HCT116 (cell line): ENCODE data around the gene PYGO1. TPM values are rescaled to one million over a fixed set of nuclear protein-coding genes. Genes with fewer than 3 reads are reported as not detected.

Experiments used
- ATAC-seq: fragments of 200-7000 bp; cut with Tn5 transposase; 2 replicates; pipeline ENCODE4 v1.9.1; 2020; ENCODE audit warnings: mild to moderate bottlenecking, moderate library complexity
- BruUV-seq: library from RNA; stranded (reverse); fragments of 400-500 nt; replicated peaks from 2 replicates; lab custom pipeline; 2021; lab: Mats Ljungman, UMichigan
- CTCF ChIA-PET: fragments of 300-600 bp; sonication (Branson Sonifier 250); formaldehyde crosslinking; loops from one replicate; lab custom pipeline; 2021; ENCODE audit warnings: antibody characterized with exemption; lab: Charles Lee
- POLR2A ChIA-PET: fragments of 300-600, 350-600 bp; sonication (Branson Sonifier 250); formaldehyde crosslinking; loops from one replicate; lab custom pipeline; 2021; ENCODE audit warnings: antibody characterized with exemption; lab: Charles Lee
- RAD21 ChIA-PET, 2 experiments: fragments of 300-600 bp; sonication (Branson Sonifier 250); formaldehyde crosslinking; loops; one replicate each; lab custom pipeline; 2023; ENCODE audit warnings: low total read pairs in 2 of 2; ENCODE audit not compliant: uncharacterized antibody in 2 of 2, unreplicated experiment in 2 of 2, low non-redundant PET in 1 of 2; lab: Charles Lee
- DNase-seq: peaks from one replicate; pipeline ENCODE4 v3.0.0-alpha.2; 2010; ENCODE audit warnings: low read depth, low spot score
- H2AFZ ChIP-seq: fragments of 200-600 bp; shearing (Covaris generic), sonication (generic); 2 replicates; pipeline ENCODE4 v1.6.1; 2017; ENCODE audit warnings: low read depth, mixed run types, mixed read lengths, antibody characterized with exemption, low read length; ENCODE audit not compliant: poor library complexity, severe bottlenecking
- H3K27ac ChIP-seq: 2 replicates; pipeline ENCODE4 v1.5.1; 2012; ENCODE audit warnings: low read depth, low read length
- H3K27me3 ChIP-seq: fragments of 200-600 bp; sonication (generic); 2 replicates; pipeline ENCODE4 v1.6.1; 2016; ENCODE audit warnings: mixed run types, low read length, mixed read lengths; ENCODE audit not compliant: insufficient read depth
- H3K36me3 ChIP-seq, 2 experiments: fragments of 200-500 bp in 1 of 2; fragments of 200-600 bp in 1 of 2; sonication (Bioruptor generic) in 1 of 2; sonication (generic) in 1 of 2; 2 replicates each; pipeline versions ENCODE4 v1.5.1 to v1.6.1; 2014 to 2016; ENCODE audit warnings: low read length in 2 of 2, inconsistent platforms in 1 of 2, mixed read lengths in 1 of 2, mixed run types in 1 of 2; ENCODE audit not compliant: insufficient read depth in 2 of 2, control insufficient read depth in 1 of 2
- H3K4me1 ChIP-seq, 2 experiments: fragments of 200-600 bp in 1 of 2; sonication (generic) in 1 of 2; 2 replicates each; pipeline versions ENCODE4 v1.5.1 to v1.6.1; 2012 to 2017; ENCODE audit warnings: low read length in 2 of 2, inconsistent platforms in 1 of 2, mild to moderate bottlenecking in 1 of 2, mixed read lengths in 1 of 2, mixed run types in 1 of 2, moderate library complexity in 1 of 2; ENCODE audit not compliant: insufficient read depth in 2 of 2, control insufficient read depth in 1 of 2
- H3K4me2 ChIP-seq: fragments of 200-600 bp; sonication (generic); 2 replicates; pipeline ENCODE4 v1.6.1; 2017; ENCODE audit warnings: mixed run types, low read length, mixed read lengths
- H3K4me3 ChIP-seq, 2 experiments: fragments of 200-600 bp in 1 of 2; sonication (generic) in 1 of 2; replicated peaks in 1 of 2; 2 replicates each; pipeline ENCODE4 v1.5.1; 2011 to 2016; ENCODE audit warnings: low read length in 2 of 2, control low read depth in 1 of 2, low read depth in 1 of 2, mild to moderate bottlenecking in 1 of 2, mixed read lengths in 1 of 2, mixed run types in 1 of 2
- H3K79me2 ChIP-seq: fragments of 200-600 bp; sonication (generic); 2 replicates; pipeline ENCODE4 v1.6.1; 2017; ENCODE audit warnings: mild to moderate bottlenecking, mixed run types, low read length, moderate library complexity, mixed read lengths; ENCODE audit not compliant: insufficient read depth
- H3K9ac ChIP-seq: fragments of 200-600 bp; sonication (generic); 2 replicates; pipeline ENCODE4 v1.6.1; 2016; ENCODE audit warnings: low read length, mixed read lengths
- H3K9me2 ChIP-seq: fragments of 200-600 bp; sonication (generic), shearing (Covaris generic); 2 replicates; pipeline ENCODE4 v1.6.1; 2017; ENCODE audit warnings: mixed run types, mild to moderate bottlenecking, moderate library complexity; ENCODE audit not compliant: insufficient read depth
- H3K9me3 ChIP-seq, 2 experiments: fragments of 200-500 bp in 1 of 2; fragments of 200-600 bp in 1 of 2; sonication (Bioruptor generic) in 1 of 2; sonication (generic) in 1 of 2; 2 replicates each; pipeline ENCODE4 v1.6.1; 2014 to 2017; ENCODE audit warnings: low read length in 2 of 2, mixed read lengths in 2 of 2, inconsistent platforms in 1 of 2, low read depth in 1 of 2, mild to moderate bottlenecking in 1 of 2, mixed run types in 1 of 2, moderate library complexity in 1 of 2; ENCODE audit not compliant: control insufficient read depth in 1 of 2, insufficient read depth in 1 of 2
- H4K20me1 ChIP-seq: fragments of 200-600 bp; sonication (generic), shearing (Covaris generic); 2 replicates; pipeline ENCODE4 v1.6.1; 2017; ENCODE audit warnings: mixed run types, mild to moderate bottlenecking, moderate library complexity; ENCODE audit not compliant: insufficient read depth
- CBX3 ChIP-seq: IDR thresholded peaks from 2 replicates; pipeline ENCODE4 v1.6.1; 2012; ENCODE audit warnings: low read depth
- CEBPB ChIP-seq: IDR thresholded peaks from 2 replicates; pipeline ENCODE4 v1.6.1; 2012; ENCODE audit warnings: low read depth
- EGR1 ChIP-seq: IDR thresholded peaks from 2 replicates; pipeline ENCODE4 v1.6.1; 2012; ENCODE audit warnings: low read depth
- ELF1 ChIP-seq: IDR thresholded peaks from 2 replicates; pipeline ENCODE4 v1.6.1; 2012; ENCODE audit warnings: low read depth, borderline replicate concordance
- EZH2phosphoT487 ChIP-seq: fragments of 200-600 bp; IDR thresholded peaks from 2 replicates; pipeline ENCODE4 v1.6.1; 2018; ENCODE audit warnings: antibody characterized with exemption, borderline replicate concordance
- FOSL1 ChIP-seq: IDR thresholded peaks from 2 replicates; pipeline ENCODE4 v1.6.1; 2012; ENCODE audit warnings: low read depth
- JUND ChIP-seq: IDR thresholded peaks from 2 replicates; pipeline ENCODE4 v1.6.1; 2012
- MAX ChIP-seq: IDR thresholded peaks from 2 replicates; pipeline ENCODE4 v1.6.1; 2012
- POLR2A ChIP-seq: IDR thresholded peaks from 2 replicates; pipeline ENCODE4 v1.7.0; 2011; ENCODE audit warnings: borderline replicate concordance; ENCODE audit not compliant: insufficient read depth, insufficient read length; ENCODE audit errors: extremely low read depth
- POLR2AphosphoS5 ChIP-seq: IDR thresholded peaks from 2 replicates; pipeline ENCODE4 v1.6.1; 2011; ENCODE audit warnings: mild to moderate bottlenecking, low read depth, low read length, moderate library complexity
- RAD21 ChIP-seq: IDR thresholded peaks from 2 replicates; pipeline ENCODE4 v1.6.1; 2012; ENCODE audit warnings: low read depth, mild to moderate bottlenecking
- SIN3A ChIP-seq: IDR thresholded peaks from 2 replicates; pipeline ENCODE4 v1.6.1; 2012; ENCODE audit warnings: low read depth
- SP1 ChIP-seq: IDR thresholded peaks from 2 replicates; pipeline ENCODE4 v1.6.1; 2012; ENCODE audit warnings: low read depth
- SRF ChIP-seq: IDR thresholded peaks from 2 replicates; pipeline ENCODE4 v1.6.1; 2012; ENCODE audit warnings: low read depth
- TCF7L2 ChIP-seq: IDR thresholded peaks from 2 replicates; pipeline ENCODE4 v1.7.0; 2011; ENCODE audit warnings: borderline replicate concordance, inconsistent platforms; ENCODE audit not compliant: insufficient read depth, insufficient read length; ENCODE audit errors: extremely low read depth
- YY1 ChIP-seq: IDR thresholded peaks from 2 replicates; pipeline ENCODE4 v1.6.1; 2011; ENCODE audit warnings: low read length, low read depth, moderate library complexity, mild to moderate bottlenecking; ENCODE audit not compliant: insufficient replicate concordance; ENCODE audit errors: extremely low read depth
- ZFX ChIP-seq: fragments of 450-650 bp; IDR thresholded peaks from 2 replicates; pipeline ENCODE4 v1.6.1; 2017
- ZNF274 ChIP-seq: fragments of 200-500 bp; sonication (Bioruptor generic); IDR thresholded peaks from 2 replicates; pipeline ENCODE4 v1.6.1; 2014; ENCODE audit warnings: mild to moderate bottlenecking, low read depth, low read length, inconsistent platforms
- intact Hi-C: fragments of 100-400 bp; cut with micrococcal nuclease; formaldehyde crosslinking; loops from 2 replicates; pipeline ENCODE4 v1.10.0; 2022
- total RNA-seq: library from RNA; stranded (reverse); gene quantifications from one replicate; pipeline ENCODE4 v1.2.1, GENCODE V29; 2021; ENCODE audit not compliant: unreplicated experiment
- TF ChIP-seq, protein P1 (sequence below): IDR thresholded peaks from 2 replicates; pipeline ENCODE4 v1.6.1; 2011; ENCODE audit warnings: mild to moderate bottlenecking, low read length, moderate library complexity; ENCODE audit not compliant: insufficient replicate concordance; ENCODE audit errors: extremely low read depth

PYGO1 gene
- total RNA-seq, 1 experiment from 2014 or later, result 0.34 TPM

DNA sequence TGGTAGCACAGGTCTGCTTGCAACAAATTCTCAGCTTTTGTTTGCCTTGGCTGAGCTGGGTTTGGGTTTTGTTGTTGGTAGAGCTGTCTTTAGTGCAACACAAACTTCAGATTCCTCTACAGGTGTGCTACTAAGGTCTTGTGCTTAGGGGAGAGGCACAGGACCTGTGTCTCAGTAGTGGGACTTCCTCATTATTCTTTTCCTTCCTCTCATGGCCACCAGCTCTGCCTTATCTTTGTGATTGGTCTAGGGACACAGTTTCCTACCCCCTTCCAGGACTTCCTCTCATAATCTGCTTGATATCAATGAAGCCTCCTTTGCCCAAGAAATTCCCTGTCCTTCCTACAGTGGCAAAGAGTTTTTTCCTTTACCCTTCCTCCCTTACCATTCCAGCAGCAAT, 55.2 kb downstream of the PYGO1 start:
- Histone ChIP-seq H3K36me3 (no peaks in the 10 kb centered on the region), H3K27me3 (no peaks in the 10 kb centered on the region), H3K27ac (no peak overlapping the region), H3K9me3 (no peaks in the 10 kb centered on the region), H3K4me3 (no peak overlapping the region), H2AFZ (no peak overlapping the region), H3K4me1 (peaks cover 0 to 4% of the 10 kb centered on the region in 2 experiments; a peak in 2 of 4 replicates), H3K9ac (no peak overlapping the region), H3K79me2 (no peaks in the 10 kb centered on the region), H4K20me1 (no peaks in the 10 kb centered on the region), H3K4me2 (no peak overlapping the region), H3K9me2 (no peaks in the 10 kb centered on the region)
- ChIA-PET CTCF (no interaction called here), RAD21 (no interaction called here), POLR2A (no interaction called here)
- DNase-seq, result no peak
- TF ChIP-seq SP1 (no peak), CBX3 (no peak), POLR2AphosphoS5 (no peak), CEBPB (no peak), EGR1 (no peak), JUND (no peak), ZFX (no peak), MAX (no peak), RAD21 (no peak), YY1 (no peak), EZH2phosphoT487 (no peak), ZNF274 (no peak), FOSL1 (no peak), ELF1 (no peak), TCF7L2 (no peak), SIN3A (no peak), SRF (no peak), POLR2A (no peak)
- TF ChIP-seq, protein P1, sequence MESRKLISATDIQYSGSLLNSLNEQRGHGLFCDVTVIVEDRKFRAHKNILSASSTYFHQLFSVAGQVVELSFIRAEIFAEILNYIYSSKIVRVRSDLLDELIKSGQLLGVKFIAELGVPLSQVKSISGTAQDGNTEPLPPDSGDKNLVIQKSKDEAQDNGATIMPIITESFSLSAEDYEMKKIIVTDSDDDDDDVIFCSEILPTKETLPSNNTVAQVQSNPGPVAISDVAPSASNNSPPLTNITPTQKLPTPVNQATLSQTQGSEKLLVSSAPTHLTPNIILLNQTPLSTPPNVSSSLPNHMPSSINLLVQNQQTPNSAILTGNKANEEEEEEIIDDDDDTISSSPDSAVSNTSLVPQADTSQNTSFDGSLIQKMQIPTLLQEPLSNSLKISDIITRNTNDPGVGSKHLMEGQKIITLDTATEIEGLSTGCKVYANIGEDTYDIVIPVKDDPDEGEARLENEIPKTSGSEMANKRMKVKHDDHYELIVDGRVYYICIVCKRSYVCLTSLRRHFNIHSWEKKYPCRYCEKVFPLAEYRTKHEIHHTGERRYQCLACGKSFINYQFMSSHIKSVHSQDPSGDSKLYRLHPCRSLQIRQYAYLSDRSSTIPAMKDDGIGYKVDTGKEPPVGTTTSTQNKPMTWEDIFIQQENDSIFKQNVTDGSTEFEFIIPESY, result no peak
- BruUV-seq, result no TSS peak
- ATAC-seq, result no peak
- intact Hi-C loops, result no loop called here
